GM12878 (cell line): ENCODE data around the gene BPNT1. TPM values are rescaled to one million over a fixed set of nuclear protein-coding genes. Genes with fewer than 3 reads are reported as not detected.
A peak's percentile ranks its signal among the peaks of the same experiment; 100 is the strongest.

Experiments used
- ASH2L ChIP-seq: fragments of 300-600, 200-600 bp; sonication (generic); IDR thresholded peaks from 2 replicates; pipeline ENCODE4 v1.6.1; 2017; ENCODE audit warnings: low read depth, mild to moderate bottlenecking, borderline replicate concordance
- BACH1 ChIP-seq: fragments of 450-650 bp; IDR thresholded peaks from 2 replicates; pipeline ENCODE4 v1.6.1; 2017; ENCODE audit warnings: mild to moderate bottlenecking, borderline replicate concordance
- BCL3 ChIP-seq: IDR thresholded peaks from 2 replicates; pipeline ENCODE4 v1.6.1; 2011; ENCODE audit warnings: borderline replicate concordance, low read depth, mild to moderate bottlenecking, moderate library complexity, low read length; ENCODE audit not compliant: insufficient read depth, poor library complexity, severe bottlenecking
- BHLHE40 ChIP-seq, 2 experiments: fragments of 450-650 bp in 1 of 2; IDR thresholded peaks; 2 replicates each; pipeline ENCODE4 v1.6.1; 2011 to 2017; ENCODE audit warnings: low read depth in 2 of 2, borderline replicate concordance in 1 of 2, improper control_type of control experiment in 1 of 2, low read length in 1 of 2, mild to moderate bottlenecking in 1 of 2
- ETV6 ChIP-seq, 2 experiments: fragments of 450-650 bp in 1 of 2; IDR thresholded peaks in 1 of 2; conservative IDR thresholded peaks in 1 of 2; 2 replicates each; pipeline ENCODE4 v1.6.1; 2014; ENCODE audit warnings: antibody characterized with exemption in 1 of 2, borderline replicate concordance in 1 of 2, low read depth in 1 of 2, mild to moderate bottlenecking in 1 of 2, moderate library complexity in 1 of 2
- GABPA ChIP-seq: IDR thresholded peaks from 2 replicates; pipeline ENCODE4 v1.6.1; 2014; ENCODE audit warnings: antibody characterized with exemption, low read depth, mild to moderate bottlenecking, inconsistent platforms
- IKZF1 ChIP-seq: fragments of 450-650 bp; conservative IDR thresholded peaks from 2 replicates; pipeline ENCODE4 v1.6.1; 2017; ENCODE audit warnings: antibody characterized with exemption, mild to moderate bottlenecking
- JUND ChIP-seq: IDR thresholded peaks from 2 replicates; pipeline ENCODE4 v1.6.1; 2012; ENCODE audit warnings: low read depth, mild to moderate bottlenecking, low read length, improper control_type of control experiment, moderate library complexity
- MTA2 ChIP-seq: fragments of 450-650 bp; IDR thresholded peaks from 2 replicates; pipeline ENCODE4 v1.6.1; 2016; ENCODE audit warnings: low read depth, mild to moderate bottlenecking, moderate library complexity
- NKRF ChIP-seq: fragments of 450-650 bp; conservative IDR thresholded peaks from 2 replicates; pipeline ENCODE4 v1.6.1; 2017; ENCODE audit warnings: mild to moderate bottlenecking, moderate library complexity
- POLR2A ChIP-seq: IDR thresholded peaks from 2 replicates; pipeline ENCODE4 v1.6.1; 2011; ENCODE audit warnings: low read depth, mild to moderate bottlenecking, low read length
- RB1 ChIP-seq: fragments of 450-650 bp; formaldehyde crosslinking; IDR thresholded peaks from 2 replicates; pipeline ENCODE4 v1.6.1; 2017; ENCODE audit warnings: mild to moderate bottlenecking, borderline replicate concordance
- RUNX3 ChIP-seq: IDR thresholded peaks from 2 replicates; pipeline ENCODE4 v1.6.1; 2012; ENCODE audit warnings: low read length, inconsistent platforms
- SIN3A ChIP-seq: IDR thresholded peaks from 2 replicates; pipeline ENCODE4 v1.6.1; 2012; ENCODE audit warnings: low read depth, low read length, improper control_type of control experiment
- SMARCA5 ChIP-seq: fragments of 450-650 bp; IDR thresholded peaks from 2 replicates; pipeline ENCODE4 v1.6.1; 2017; ENCODE audit warnings: mild to moderate bottlenecking
- SREBF2 ChIP-seq: IDR thresholded peaks from 2 replicates; pipeline ENCODE4 v1.6.1; 2012; ENCODE audit warnings: mild to moderate bottlenecking, low read length
- TCF7 ChIP-seq: IDR thresholded peaks from 2 replicates; pipeline ENCODE4 v1.6.1; 2014; ENCODE audit warnings: antibody characterized with exemption, borderline replicate concordance
- YY1 ChIP-seq: IDR thresholded peaks from 2 replicates; pipeline ENCODE4 v1.6.1; 2011; ENCODE audit warnings: low read depth, mild to moderate bottlenecking, low read length
- ZNF217 ChIP-seq: fragments of 450-650 bp; IDR thresholded peaks from 2 replicates; pipeline ENCODE4 v1.6.1; 2017; ENCODE audit warnings: antibody characterized with exemption, mild to moderate bottlenecking
- polyA plus RNA-seq, 11 experiments: library from polyadenylated mRNA; depleted of rRNA in 4 of 11; unstranded in 6 of 11; stranded (reverse) in 5 of 11; fragments of >200 nt; fragmentation: Nextera tagmentation in 4 of 11; fragmentation: Illumina TruSeq in 1 of 11; extraction: Ambion mirVana in 4 of 11; extraction: Trizol in 1 of 11; gene quantifications; 1 replicate in 1 of 11; 2 replicates in 10 of 11; pipeline versions ENCODE4 v1.2.1 to v1.2.3, GENCODE V29; 2011 to 2016; ENCODE audit warnings: inconsistent platforms in 2 of 11, missing spikeins in 2 of 11, low read depth in 1 of 11
- total RNA-seq, 4 experiments: library from RNA; depleted of rRNA in 3 of 4; stranded (reverse); fragments of >200 nt in 3 of 4; fragmentation: Illumina TruSeq in 1 of 4; extraction: Trizol in 1 of 4; gene quantifications; 2 replicates each; pipeline versions ENCODE4 v1.2.1 to v1.2.3, GENCODE V29; 2013 to 2021
- TF ChIP-seq, protein P1 (sequence below): fragments of 150-350 bp; IDR thresholded peaks from 2 replicates; pipeline ENCODE4 v1.6.1; 2016; ENCODE audit warnings: low read depth, low read length
- TF ChIP-seq, protein P2 (sequence below): fragments of 450-650 bp; IDR thresholded peaks from 2 replicates; pipeline ENCODE4 v1.6.1; 2016; ENCODE audit warnings: mild to moderate bottlenecking
- TF ChIP-seq, protein P3 (sequence below): IDR thresholded peaks from 2 replicates; pipeline ENCODE4 v1.6.1; 2012; ENCODE audit warnings: low read depth, low read length, improper control_type of control experiment

BPNT1 gene
- total and polyA plus RNA-seq, 10 of the 15 experiments (the other 5 are each of a cell fraction or from before 2014, with no cell fraction given): 35.5 to 78.4 (median 45.4) TPM

DNA sequence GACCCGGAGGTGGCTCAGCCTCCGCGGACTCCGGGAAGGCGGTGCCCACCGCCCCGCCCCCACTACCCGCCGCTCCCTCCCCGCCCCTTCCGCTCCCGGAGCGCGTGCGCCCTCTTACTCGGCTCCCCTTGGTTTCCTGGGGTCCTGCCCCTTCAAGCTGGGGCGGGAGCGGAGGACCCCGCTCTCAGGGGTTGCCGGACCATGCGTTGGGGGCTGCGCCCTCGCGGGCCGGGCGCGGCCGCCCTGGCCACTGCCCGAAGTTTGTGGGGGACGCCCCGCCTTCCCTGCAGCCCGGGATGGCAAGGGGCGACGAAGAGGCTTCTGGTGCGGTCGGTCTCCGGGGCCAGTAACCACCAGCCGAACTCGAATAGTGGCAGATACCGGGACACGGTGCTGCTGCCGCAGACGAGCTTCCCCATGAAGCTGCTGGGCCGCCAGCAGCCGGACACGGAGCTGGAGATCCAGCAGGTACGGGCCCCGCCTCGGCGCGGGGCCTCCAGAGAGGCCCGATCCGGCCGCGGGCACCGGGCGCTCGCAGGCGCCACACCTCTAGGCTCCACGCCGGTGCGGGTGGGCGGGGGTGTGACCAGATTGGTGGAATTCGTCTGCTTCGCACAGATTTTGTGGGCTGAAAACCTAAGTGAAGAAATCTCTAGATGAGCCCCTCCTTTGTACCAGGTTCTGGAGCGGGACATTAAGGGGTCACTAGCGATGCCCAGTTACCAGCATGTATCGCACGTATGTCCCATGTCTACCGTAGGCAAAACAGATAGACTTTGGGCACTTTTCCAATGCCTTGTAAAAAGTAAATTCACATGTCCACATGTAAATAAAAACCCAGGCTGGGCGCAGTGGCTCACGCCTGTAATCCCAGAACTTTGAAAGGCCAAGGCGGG lies 4.7 kb upstream of the BPNT1 start, which contains the start of gene IARS2 (continued):
- no peak for TF ChIP-seq MTA2
- TF ChIP-seq, protein P1, sequence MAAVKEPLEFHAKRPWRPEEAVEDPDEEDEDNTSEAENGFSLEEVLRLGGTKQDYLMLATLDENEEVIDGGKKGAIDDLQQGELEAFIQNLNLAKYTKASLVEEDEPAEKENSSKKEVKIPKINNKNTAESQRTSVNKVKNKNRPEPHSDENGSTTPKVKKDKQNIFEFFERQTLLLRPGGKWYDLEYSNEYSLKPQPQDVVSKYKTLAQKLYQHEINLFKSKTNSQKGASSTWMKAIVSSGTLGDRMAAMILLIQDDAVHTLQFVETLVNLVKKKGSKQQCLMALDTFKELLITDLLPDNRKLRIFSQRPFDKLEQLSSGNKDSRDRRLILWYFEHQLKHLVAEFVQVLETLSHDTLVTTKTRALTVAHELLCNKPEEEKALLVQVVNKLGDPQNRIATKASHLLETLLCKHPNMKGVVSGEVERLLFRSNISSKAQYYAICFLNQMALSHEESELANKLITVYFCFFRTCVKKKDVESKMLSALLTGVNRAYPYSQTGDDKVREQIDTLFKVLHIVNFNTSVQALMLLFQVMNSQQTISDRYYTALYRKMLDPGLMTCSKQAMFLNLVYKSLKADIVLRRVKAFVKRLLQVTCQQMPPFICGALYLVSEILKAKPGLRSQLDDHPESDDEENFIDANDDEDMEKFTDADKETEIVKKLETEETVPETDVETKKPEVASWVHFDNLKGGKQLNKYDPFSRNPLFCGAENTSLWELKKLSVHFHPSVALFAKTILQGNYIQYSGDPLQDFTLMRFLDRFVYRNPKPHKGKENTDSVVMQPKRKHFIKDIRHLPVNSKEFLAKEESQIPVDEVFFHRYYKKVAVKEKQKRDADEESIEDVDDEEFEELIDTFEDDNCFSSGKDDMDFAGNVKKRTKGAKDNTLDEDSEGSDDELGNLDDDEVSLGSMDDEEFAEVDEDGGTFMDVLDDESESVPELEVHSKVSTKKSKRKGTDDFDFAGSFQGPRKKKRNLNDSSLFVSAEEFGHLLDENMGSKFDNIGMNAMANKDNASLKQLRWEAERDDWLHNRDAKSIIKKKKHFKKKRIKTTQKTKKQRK: no peak
- 0 out of 2 replicates have a peak, but pooled peaks have one; percentile 29 for TF ChIP-seq SMARCA5
- TF ChIP-seq ASH2L: peak; percentile 61; the same call in 1 of the 2 replicates
- TF ChIP-seq BHLHE40 (IDR thresholded peaks at IDR 0.05; ENCODE audit: borderline replicate concordance in 1 of 2, low read depth in 2 of 2, low read length in 1 of 2): peak; percentile 19 to 28; a peak in 2 of 4 replicates
- TF ChIP-seq BACH1: peak; percentile 76
- TF ChIP-seq, protein P2, sequence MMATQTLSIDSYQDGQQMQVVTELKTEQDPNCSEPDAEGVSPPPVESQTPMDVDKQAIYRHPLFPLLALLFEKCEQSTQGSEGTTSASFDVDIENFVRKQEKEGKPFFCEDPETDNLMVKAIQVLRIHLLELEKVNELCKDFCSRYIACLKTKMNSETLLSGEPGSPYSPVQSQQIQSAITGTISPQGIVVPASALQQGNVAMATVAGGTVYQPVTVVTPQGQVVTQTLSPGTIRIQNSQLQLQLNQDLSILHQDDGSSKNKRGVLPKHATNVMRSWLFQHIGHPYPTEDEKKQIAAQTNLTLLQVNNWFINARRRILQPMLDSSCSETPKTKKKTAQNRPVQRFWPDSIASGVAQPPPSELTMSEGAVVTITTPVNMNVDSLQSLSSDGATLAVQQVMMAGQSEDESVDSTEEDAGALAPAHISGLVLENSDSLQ: no peak
- no peak for TF ChIP-seq TCF7
- TF ChIP-seq JUND: no peak
- no peak for TF ChIP-seq ETV6 (conservative IDR thresholded peaks at IDR 0.05 in 1 of 2, IDR thresholded peaks at IDR 0.05 in 1 of 2; ENCODE audit: borderline replicate concordance in 1 of 2, low read depth in 1 of 2)
- TF ChIP-seq GABPA: peak; percentile 71
- peak; percentile 47; the same call in 1 of the 2 replicates for TF ChIP-seq RUNX3
- peak; percentile 67 for TF ChIP-seq YY1
- peak; percentile 28 for TF ChIP-seq BCL3
- TF ChIP-seq, protein P3, sequence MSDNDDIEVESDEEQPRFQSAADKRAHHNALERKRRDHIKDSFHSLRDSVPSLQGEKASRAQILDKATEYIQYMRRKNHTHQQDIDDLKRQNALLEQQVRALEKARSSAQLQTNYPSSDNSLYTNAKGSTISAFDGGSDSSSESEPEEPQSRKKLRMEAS: no peak
- no peak for TF ChIP-seq SIN3A
- no peak for TF ChIP-seq SREBF2
- TF ChIP-seq ZNF217: no peak
- TF ChIP-seq NKRF: peak; percentile 94
- TF ChIP-seq RB1: peak; percentile 78; the same call in 1 of the 2 replicates
- peak; percentile 61 for TF ChIP-seq IKZF1
- peak; percentile 80 for TF ChIP-seq POLR2A
